ENCODE measurements around the gene PCGF3. TPM values are rescaled to one million over a fixed set of nuclear protein-coding genes. Genes with fewer than 3 reads are reported as not detected.
"Not testable (repeated sequence)": the region's sequence is repeated elsewhere in the genome, so short reads cannot be mapped to it uniquely, and the experiment has no call there.

PCGF3 gene
- total RNA-seq, 2 experiments from 2014 or later: 25.8 to 26.1 TPM

- CTCF ChIA-PET: no interaction called here
- POLR2A ChIA-PET: no interaction called here
Observed at GRCh38 chr4:768995-769394, 63.4 kb downstream of the PCGF3 start.

GRCh38 chr4:769511-769910 lies 63.9 kb downstream of the PCGF3 start:
- POLR2A ChIA-PET: no interaction called here
- CTCF ChIA-PET: interaction anchor here (1.2 kb wide), 1 partner anchor 218 kb away, joined by 4 read pairs; the partner anchor contains the start of gene IDUA

GRCh38 chr4:770022-770421 lies 64.4 kb downstream of the PCGF3 start:
- POLR2A ChIA-PET: no interaction called here
- CTCF ChIA-PET: interaction anchor here (1.2 kb wide), 1 partner anchor 217 kb away, joined by 4 read pairs; the partner anchor contains the start of gene IDUA

DNA sequence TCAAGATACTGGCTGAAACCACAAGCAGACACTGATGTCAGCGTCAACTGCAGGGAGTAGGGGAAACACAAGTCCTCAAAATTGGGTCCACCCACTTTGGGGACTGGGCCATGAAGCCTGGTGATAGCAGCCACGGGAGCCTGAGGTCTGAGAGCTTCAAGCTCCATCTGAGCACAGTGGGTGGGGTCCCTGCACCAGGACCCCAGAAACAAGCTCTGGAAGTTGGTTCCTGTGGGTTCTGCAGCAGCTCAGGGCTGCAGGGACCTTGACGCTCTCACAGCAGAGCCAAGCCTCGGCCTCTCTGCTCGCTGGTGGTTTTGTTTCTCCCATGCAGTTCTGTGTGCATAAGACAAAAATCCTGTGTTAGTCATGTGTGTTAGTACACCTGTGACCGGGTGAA lies 65.8 kb downstream of the PCGF3 start:
- POLR2A ChIA-PET: no interaction called here
- CTCF ChIA-PET: interaction anchor here (0.6 to 0.7 kb wide), 2 partner anchors 109 to 142 kb away, joined by 3 to 4 read pairs; no protein-coding TSS in a partner anchor

GRCh38 chr4:772118-772517 lies 66.5 kb downstream of the PCGF3 start:
- POLR2A ChIA-PET: no interaction called here
- CTCF ChIA-PET: no interaction called here

GRCh38 chr4:772776-773175 lies 67.1 kb downstream of the PCGF3 start:
- CTCF ChIA-PET: no interaction called here
- POLR2A ChIA-PET: no interaction called here

DNA sequence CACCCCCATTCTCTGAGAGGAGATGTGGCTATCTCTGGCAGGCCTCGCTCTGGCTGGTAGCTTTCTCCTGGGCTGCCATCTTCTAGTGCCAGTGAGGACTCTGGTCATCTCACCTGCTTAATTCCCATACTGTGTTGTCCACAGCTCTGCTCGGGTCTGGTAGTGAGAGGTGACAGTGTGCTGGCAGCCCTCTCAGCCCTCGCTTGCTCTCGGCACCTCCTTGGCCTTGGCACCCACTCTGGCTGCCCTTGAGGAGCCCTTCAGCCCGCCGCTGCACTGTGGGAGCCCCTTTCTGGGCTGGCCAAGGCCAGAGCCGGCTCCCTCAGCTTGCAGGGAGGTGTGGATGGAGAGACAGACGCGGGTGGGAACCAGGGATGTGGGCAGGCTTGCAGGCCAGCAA lies 67.6 kb downstream of the PCGF3 start:
- ChIA-PET POLR2A (no interaction called here), CTCF (no interaction called here)

DNA sequence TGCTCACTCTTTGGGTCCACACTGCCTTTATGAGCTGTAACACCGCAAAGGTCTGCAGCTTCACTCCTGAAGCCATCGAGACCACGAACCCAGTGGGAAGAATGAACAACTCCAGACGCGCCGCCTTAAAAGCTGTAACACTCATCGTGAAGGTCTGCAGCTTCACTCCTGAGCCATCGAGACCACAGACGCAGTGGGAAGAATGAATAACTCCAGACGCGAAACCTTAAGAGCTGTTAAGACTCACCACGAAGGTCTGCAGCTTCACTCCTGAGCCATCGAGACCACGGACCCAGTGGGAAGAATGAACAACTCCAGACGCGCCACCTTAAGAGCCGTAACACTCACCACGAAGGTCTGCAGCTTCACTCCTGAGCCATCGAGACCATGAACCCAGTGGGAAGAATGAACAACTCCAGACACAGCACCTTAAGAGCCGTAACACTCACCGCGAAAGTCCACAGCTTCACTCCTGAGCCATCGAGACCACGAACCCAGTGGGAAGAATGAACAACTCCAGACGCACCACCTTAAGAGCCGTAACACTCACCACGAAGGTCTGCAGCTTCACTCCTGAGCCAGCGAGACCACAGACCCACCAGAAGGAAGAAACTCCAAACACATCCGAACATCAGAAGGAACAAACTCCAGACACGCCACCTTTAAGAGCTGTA lies 68.9 kb downstream of the PCGF3 start:
- POLR2A ChIA-PET: not testable (repeated sequence)

GRCh38 chr4:775485-775884 lies 69.9 kb downstream of the PCGF3 start:
- CTCF ChIA-PET, POLR2A ChIA-PET: not testable (repeated sequence)

More for the DNA sequence above, 68.9 kb downstream of the PCGF3 start:
- CTCF ChIA-PET: interaction anchor here (0.6 kb wide), 1 partner anchor 307 kb away, joined by 3 read pairs; no protein-coding TSS in a partner anchor

DNA sequence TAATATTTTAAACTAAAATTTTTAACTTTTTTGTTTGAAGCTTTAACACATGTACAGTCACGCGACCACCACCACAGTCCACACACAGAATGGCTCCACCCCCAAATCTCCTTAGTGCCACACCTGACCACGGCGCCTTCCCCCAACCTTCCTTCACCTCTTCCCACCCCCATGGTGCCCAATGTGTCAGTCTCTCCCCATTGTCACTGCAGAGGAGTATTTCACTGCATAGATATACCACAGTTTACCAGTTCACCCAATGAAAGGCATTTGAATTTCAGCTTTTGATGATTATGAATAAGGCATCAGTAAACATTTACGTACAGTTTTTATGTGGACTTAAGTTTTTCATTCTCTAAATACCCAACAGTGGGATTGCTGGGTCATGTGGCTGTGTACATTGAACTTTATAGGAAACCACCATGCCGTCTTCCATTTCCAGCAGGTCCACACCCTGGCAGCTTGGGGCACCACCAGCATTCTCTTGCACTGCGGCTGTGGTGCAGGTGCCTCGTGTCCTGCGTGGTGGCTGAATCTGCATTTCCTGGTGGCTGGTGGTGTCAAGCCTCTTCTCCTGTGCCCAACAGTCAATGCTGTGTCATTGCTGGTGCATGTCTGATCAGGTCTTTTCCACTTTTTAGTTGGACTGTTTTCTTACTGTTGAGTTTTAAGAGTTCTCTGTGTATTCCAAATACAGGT lies 71.3 kb downstream of the PCGF3 start:
- CTCF ChIA-PET: interaction anchor here (0.7 kb wide), 1 partner anchor 257 kb away, joined by 3 read pairs; no protein-coding TSS in a partner anchor
- POLR2A ChIA-PET: no interaction called here

DNA sequence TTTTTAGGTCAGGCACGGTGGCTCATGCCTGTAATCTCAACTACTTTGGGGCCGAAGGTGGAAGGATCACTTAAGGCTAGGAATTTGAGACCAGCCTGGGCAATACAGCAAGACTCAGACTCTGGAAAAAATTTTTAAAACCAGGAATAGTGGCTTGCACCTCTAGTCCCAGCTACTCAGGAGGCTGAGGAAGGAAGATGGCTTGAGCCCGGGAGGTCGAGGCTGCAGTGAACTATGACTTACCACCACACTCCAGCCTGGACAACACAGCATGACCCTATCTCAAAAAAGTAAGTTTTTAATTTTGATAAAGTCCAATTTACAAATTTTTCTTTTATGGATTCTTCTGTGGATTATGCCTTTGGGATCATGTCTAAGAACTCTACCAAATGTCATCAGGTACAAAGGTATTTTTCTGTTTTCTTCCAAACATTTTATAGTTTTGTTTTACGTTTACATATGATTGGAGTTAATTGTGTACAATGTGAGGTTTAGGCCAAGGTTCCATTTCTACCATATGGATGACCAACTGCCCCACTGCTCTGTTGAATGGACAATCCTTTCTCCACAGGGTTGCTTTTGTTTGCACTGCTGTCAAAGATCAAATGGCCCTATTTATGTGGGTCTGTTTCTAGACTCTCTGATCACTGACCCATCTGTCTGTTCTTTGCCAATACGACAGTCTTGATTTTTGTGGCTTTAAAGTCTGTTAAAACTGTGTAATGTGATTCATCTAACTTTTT lies 72.1 kb downstream of the PCGF3 start:
- CTCF ChIA-PET: no interaction called here
- POLR2A ChIA-PET: no interaction called here

- CTCF ChIA-PET: no interaction called here
- POLR2A ChIA-PET: interaction anchor here (1.0 kb wide), 1 partner anchor 14 kb away, joined by 3 read pairs; no protein-coding TSS in a partner anchor
Observed at GRCh38 chr4:779555-779954, 73.9 kb downstream of the PCGF3 start.

GRCh38 chr4:780255-780654 lies 74.6 kb downstream of the PCGF3 start:
- POLR2A ChIA-PET, CTCF ChIA-PET: not testable (repeated sequence)

GRCh38 chr4:780716-781492 lies 75.3 kb downstream of the PCGF3 start:
- ChIA-PET CTCF (no interaction called here), POLR2A (interaction anchor here (0.8 to 2.1 kb wide), 4 partner anchors 12 to 206 kb away, joined by 3 to 8 read pairs (median 4); partner anchors contain the start of genes GAK, IDUA, MYL5 and TMEM175)

GRCh38 chr4:781493-782216 lies 76.0 kb downstream of the PCGF3 start:
- ChIA-PET POLR2A (interaction anchor here (0.6 to 2.1 kb wide), 5 partner anchors 12 to 205 kb away, joined by 3 to 8 read pairs (median 4); partner anchors contain the start of genes GAK, IDUA, MYL5 and TMEM175), CTCF (interaction anchor here (4.1 kb wide), 1 partner anchor 13 kb away, joined by 12 read pairs; no protein-coding TSS in a partner anchor)

- ChIA-PET CTCF (interaction anchor here (1.1 to 4.1 kb wide), 2 partner anchors 10 to 42 kb away, joined by 3 to 12 read pairs; no protein-coding TSS in a partner anchor), POLR2A (no interaction called here)
Observed at GRCh38 chr4:784401-785331, 79.0 kb downstream of the PCGF3 start.

DNA sequence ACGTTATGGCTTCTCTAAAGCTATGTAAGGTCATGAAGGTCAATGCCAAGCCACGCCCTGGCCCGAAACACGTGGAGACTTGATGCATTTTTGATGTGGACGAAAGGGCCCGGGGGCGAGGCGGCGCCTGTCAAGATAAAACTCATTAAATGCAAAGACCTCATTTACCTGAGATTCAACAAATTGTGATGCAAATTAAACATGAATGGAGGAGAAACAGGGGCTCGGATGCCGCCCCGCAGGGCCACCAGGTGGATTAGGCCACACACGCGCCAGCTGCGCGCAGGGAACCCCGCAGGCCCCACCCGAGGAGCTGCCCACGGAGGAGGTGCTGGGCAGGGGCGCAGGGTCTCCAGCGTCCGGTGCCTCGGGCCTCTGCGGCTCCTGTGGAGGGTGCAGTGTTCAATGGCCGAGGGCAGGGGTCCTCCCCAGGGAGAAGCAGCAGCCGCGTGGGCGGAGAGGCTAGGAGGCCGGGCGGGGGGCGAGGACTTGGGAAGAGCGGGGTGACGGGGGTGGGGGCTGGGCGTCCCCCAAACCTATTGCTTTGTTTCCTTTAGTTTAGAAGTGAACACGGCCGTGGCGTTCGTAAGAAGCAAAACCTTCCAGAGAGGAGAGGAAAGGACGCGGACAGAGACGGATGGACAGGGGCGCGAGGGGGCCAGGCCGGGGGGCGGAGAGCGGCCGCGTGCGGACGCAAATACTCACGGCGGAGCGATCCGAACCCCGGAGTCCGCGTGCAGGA lies 79.9 kb downstream of the PCGF3 start:
- POLR2A ChIA-PET: no interaction called here
- CTCF ChIA-PET: interaction anchor here (4.1 kb wide), 1 partner anchor 9 kb away, joined by 12 read pairs; no protein-coding TSS in a partner anchor

All from activated CD8-positive, alpha-beta memory T cell treated with anti-CD3 and anti-CD28 coated beads for 36 hours (primary cell).